Measurements from ENCODE around the gene NGDN. TPM values are rescaled to one million over a fixed set of nuclear protein-coding genes. Genes with fewer than 3 reads are reported as not detected.

The NGDN gene
- total RNA-seq, 4 donors from 2014 or later, result 14.3 to 53.5 (median 38.9) TPM

GRCh38 chr14:23523229-23524016, 53.9 kb downstream of the NGDN start:
- Histone ChIP-seq H3K4me3 (no peak overlapping the region), H3K9me3 (no peaks in the 10 kb centered on the region), H3K36me3 (no peaks in the 10 kb centered on the region), H3K4me1 (no peaks in the 10 kb centered on the region), H3K27me3 (no peaks in the 10 kb centered on the region), H3K27ac (no peak overlapping the region)
- TF ChIP-seq POLR2A (IDR thresholded peaks at IDR 0.05) (no peak), CTCF (IDR thresholded peaks at IDR 0.05) (no peak)
- intact Hi-C loops (cut with DNase I; ENCODE audit: low total_unique reads), result no loop called here
- no peak for DNase-seq

GRCh38 chr14:23524954-23525353, 55.5 kb downstream of the NGDN start:
- Histone ChIP-seq H3K27me3 (no peaks in the 10 kb centered on the region), H3K4me3 (no peak overlapping the region), H3K4me1 (no peaks in the 10 kb centered on the region), H3K27ac (no peak overlapping the region), H3K9me3 (no peaks in the 10 kb centered on the region), H3K36me3 (no peaks in the 10 kb centered on the region)
- intact Hi-C loops (cut with DNase I; ENCODE audit: low total_unique reads), result no loop called here
- TF ChIP-seq CTCF (IDR thresholded peaks at IDR 0.05), result no peak
- TF ChIP-seq POLR2A (IDR thresholded peaks at IDR 0.05), result no peak
- DNase-seq, result no peak

GRCh38 chr14:23525611-23526010, 56.1 kb downstream of the NGDN start:
- Histone ChIP-seq H3K4me1 (no peaks in the 10 kb centered on the region), H3K27me3 (no peaks in the 10 kb centered on the region), H3K9me3 (no peaks in the 10 kb centered on the region), H3K36me3 (no peaks in the 10 kb centered on the region), H3K4me3 (no peak overlapping the region), H3K27ac (no peak overlapping the region)
- DNase-seq, result no peak
- TF ChIP-seq POLR2A (IDR thresholded peaks at IDR 0.05) (no peak), CTCF (IDR thresholded peaks at IDR 0.05) (no peak)
- intact Hi-C loops (cut with DNase I; ENCODE audit: low total_unique reads), result no loop called here

Other genes with a start within 250 kb of the NGDN start
- gene RNF212B, start 231.8 kb upstream of the NGDN start, total RNA-seq, result not detected
- 10 to 100 TPM in 2 of 4 donors, 1 to 10 TPM in 2; 5.1 to 26.2 (median 11.4) TPM for gene HOMEZ, start 183.6 kb upstream of the NGDN start, total RNA-seq
- gene PPP1R3E, start 166.8 kb upstream of the NGDN start, total RNA-seq, result 10 to 100 TPM in 1 of 4 donors, 1 to 10 TPM in 2, under 1 TPM in 1; 0.88 to 23.5 (median 6.5) TPM
- 10 to 100 TPM; 16.7 to 57.6 (median 21.4) TPM for gene BCL2L2, start 162.9 kb upstream of the NGDN start, total RNA-seq
- gene PABPN1, start 148.2 kb upstream of the NGDN start, total RNA-seq, result 100 to 1,000 TPM in 1 of 4 donors, 10 to 100 TPM in 2, 1 to 10 TPM in 1; 8.5 to 174 (median 49.4) TPM
- gene SLC22A17, start 116.8 kb upstream of the NGDN start, total RNA-seq, result 10 to 100 TPM; 30.6 to 49.4 (median 41.7) TPM
- 10 to 100 TPM in 3 of 4 donors, 1 to 10 TPM in 1; 4.1 to 42.4 (median 21.7) TPM for gene EFS, start 104.5 kb upstream of the NGDN start, total RNA-seq
- not detected for gene IL25, start 96.9 kb upstream of the NGDN start, total RNA-seq
- gene CMTM5, start 92.7 kb upstream of the NGDN start, total RNA-seq, result 10 to 100 TPM in 1 of 4 donors, 1 to 10 TPM in 2, not detected in 1; 1.3 to 14.9 (median 6.5) TPM
- under 1 TPM in 1 of 4 donors, not detected in 3; 0.07 TPM for gene MYH6, start 61.4 kb upstream of the NGDN start, total RNA-seq
- 1 to 10 TPM in 1 of 4 donors, not detected in 3; 1.6 TPM for gene MYH7, start 34.0 kb upstream of the NGDN start, total RNA-seq
- gene ZFHX2, start 82.1 kb downstream of the NGDN start, total RNA-seq, result 1 to 10 TPM in 1 of 4 donors, under 1 TPM in 1, not detected in 2; 0.35 to 1.7 TPM
- gene THTPA, start 86.6 kb downstream of the NGDN start, total RNA-seq, result 10 to 100 TPM in 3 of 4 donors, 1 to 10 TPM in 1; 6.4 to 16.8 (median 15.2) TPM
- 10 to 100 TPM; 38.9 to 98.8 (median 68.8) TPM for gene AP1G2, start 98.1 kb downstream of the NGDN start, total RNA-seq
- 10 to 100 TPM in 2 of 4 donors, 1 to 10 TPM in 2; 2.4 to 49.2 (median 19.9) TPM for gene JPH4, start 109.1 kb downstream of the NGDN start, total RNA-seq
- under 1 TPM in 2 of 4 donors, not detected in 2; 0.28 to 0.37 TPM for gene DHRS2, start 166.7 kb downstream of the NGDN start, total RNA-seq